H9 (cell line): ENCODE measurements around the gene TNFAIP8L3. TPM values are rescaled to one million over a fixed set of nuclear protein-coding genes. Genes with fewer than 3 reads are reported as not detected.

ENCODE experiments used
- DNase-seq: peaks from one replicate; pipeline ENCODE4 v3.0.0-alpha.2; 2017
- H2AFZ ChIP-seq: one replicate; pipeline ENCODE4 v1.6.1; 2013; ENCODE audit warnings: mild to moderate bottlenecking, low read length, control low read depth, moderate library complexity
- H2AK5ac ChIP-seq: 2 replicates; pipeline ENCODE4 v1.6.1; 2013; ENCODE audit warnings: low read length, control low read depth, mixed read lengths; ENCODE audit not compliant: insufficient read length
- H2BK120ac ChIP-seq: one replicate; pipeline ENCODE4 v1.6.1; 2013; ENCODE audit warnings: low read depth, mild to moderate bottlenecking, low read length, control low read depth, inconsistent platforms; ENCODE audit not compliant: poor library complexity, severe bottlenecking
- H2BK12ac ChIP-seq: 2 replicates; pipeline ENCODE4 v1.6.1; 2013; ENCODE audit warnings: low read length, control low read depth, mixed read lengths, low read depth; ENCODE audit not compliant: insufficient read length
- H2BK15ac ChIP-seq: 2 replicates; pipeline ENCODE4 v1.6.1; 2013; ENCODE audit warnings: low read depth, low read length, control low read depth
- H2BK20ac ChIP-seq: one replicate; pipeline ENCODE4 v1.6.1; 2013; ENCODE audit warnings: low read depth, mild to moderate bottlenecking, low read length, control low read depth, inconsistent platforms; ENCODE audit not compliant: poor library complexity, severe bottlenecking
- H2BK5ac ChIP-seq: 2 replicates; pipeline ENCODE4 v1.6.1; 2013; ENCODE audit warnings: low read length, control low read depth, mixed read lengths; ENCODE audit not compliant: insufficient read length
- H3K14ac ChIP-seq: 2 replicates; pipeline ENCODE4 v1.6.1; 2013; ENCODE audit warnings: low read length, control low read depth; ENCODE audit not compliant: insufficient read depth
- H3K18ac ChIP-seq: 2 replicates; pipeline ENCODE4 v1.6.1; 2013; ENCODE audit warnings: low read depth, mild to moderate bottlenecking, mixed read lengths, low read length, control low read depth; ENCODE audit not compliant: insufficient read length
- H3K23ac ChIP-seq: 2 replicates; pipeline ENCODE4 v1.6.1; 2013; ENCODE audit warnings: low read length, control low read depth, mixed read lengths, low read depth; ENCODE audit not compliant: insufficient read length
- H3K23me2 ChIP-seq: 2 replicates; pipeline ENCODE4 v1.6.1; 2013; ENCODE audit warnings: low read depth, mild to moderate bottlenecking, mixed read lengths, low read length, control low read depth; ENCODE audit not compliant: insufficient read length, poor library complexity, severe bottlenecking
- H3K27ac ChIP-seq: 2 replicates; pipeline ENCODE4 v1.5.1; 2013; ENCODE audit warnings: low read length, control low read depth, mixed read lengths, low read depth; ENCODE audit not compliant: insufficient read length
- H3K27me3 ChIP-seq: 2 replicates; pipeline ENCODE4 v1.6.1; 2013; ENCODE audit warnings: low read length, control low read depth, inconsistent platforms; ENCODE audit not compliant: insufficient read depth
- H3K4ac ChIP-seq: 2 replicates; pipeline ENCODE4 v1.6.1; 2013; ENCODE audit warnings: low read depth, mild to moderate bottlenecking, control low read depth, inconsistent platforms, low read length, moderate library complexity
- H3K4me1 ChIP-seq: 2 replicates; pipeline ENCODE4 v1.6.1; 2013; ENCODE audit warnings: low read length, control low read depth, inconsistent platforms; ENCODE audit not compliant: insufficient read depth
- H3K4me2 ChIP-seq: 2 replicates; pipeline ENCODE4 v1.6.1; 2013; ENCODE audit warnings: low read length, control low read depth, mixed read lengths; ENCODE audit not compliant: insufficient read length, insufficient read depth
- H3K56ac ChIP-seq: 2 replicates; pipeline ENCODE4 v1.6.1; 2013; ENCODE audit warnings: low read depth, mild to moderate bottlenecking, mixed read lengths, low read length, control low read depth; ENCODE audit not compliant: insufficient read length
- H3K79me1 ChIP-seq: 2 replicates; pipeline ENCODE4 v1.6.1; 2013; ENCODE audit warnings: low read depth, mild to moderate bottlenecking, moderate library complexity, low read length, control low read depth, inconsistent platforms; ENCODE audit not compliant: insufficient read depth, poor library complexity, severe bottlenecking
- H3K79me2 ChIP-seq: 2 replicates; pipeline ENCODE4 v1.6.1; 2013; ENCODE audit warnings: low read length, control low read depth, inconsistent platforms; ENCODE audit not compliant: insufficient read depth
- H3K9ac ChIP-seq: 2 replicates; pipeline ENCODE4 v1.6.1; 2013; ENCODE audit warnings: low read length, control low read depth, mixed read lengths; ENCODE audit not compliant: insufficient read length; ENCODE audit errors: extremely low read depth
- H3K9me3 ChIP-seq: one replicate; pipeline ENCODE4 v1.6.1; 2013; ENCODE audit warnings: low read depth, low read length, inconsistent platforms; ENCODE audit not compliant: control insufficient read depth
- H3T11ph ChIP-seq: one replicate; pipeline ENCODE4 v1.6.1; 2013; ENCODE audit warnings: mild to moderate bottlenecking, low read length, control low read depth, inconsistent platforms
- H4K20me1 ChIP-seq: one replicate; pipeline ENCODE4 v1.6.1; 2013; ENCODE audit not compliant: control insufficient read depth, insufficient read length, insufficient read depth
- H4K5ac ChIP-seq: 2 replicates; pipeline ENCODE4 v1.6.1; 2013; ENCODE audit warnings: low read depth, mild to moderate bottlenecking, mixed read lengths, low read length, control low read depth; ENCODE audit not compliant: insufficient read length
- H4K8ac ChIP-seq: replicated peaks from 2 replicates; pipeline ENCODE4 v1.6.1; 2013; ENCODE audit warnings: low read length, control low read depth, mixed read lengths, low read depth; ENCODE audit not compliant: insufficient read length
- H4K91ac ChIP-seq: 2 replicates; pipeline ENCODE4 v1.6.1; 2013; ENCODE audit warnings: low read depth, mild to moderate bottlenecking, moderate library complexity, mixed read lengths, low read length, control low read depth; ENCODE audit not compliant: insufficient read length
- H3K27ac Mint-ChIP-seq, 3 experiments: 2 replicates in 2 of 3; 3 replicates in 1 of 3; pipeline ENCODE4 v1.8.0; 2020 to 2021; ENCODE audit warnings: mixed read lengths in 3 of 3, mild to moderate bottlenecking in 1 of 3, moderate library complexity in 1 of 3
- H3K27me3 Mint-ChIP-seq: 2 replicates; pipeline ENCODE4 v1.8.0; 2021; ENCODE audit warnings: low read depth, mild to moderate bottlenecking, moderate library complexity, mixed read lengths
- H3K36me3 Mint-ChIP-seq, 3 experiments: 2 replicates in 2 of 3; 3 replicates in 1 of 3; pipeline ENCODE4 v1.8.0; 2020 to 2021; ENCODE audit warnings: low read depth in 3 of 3, mixed read lengths in 3 of 3; ENCODE audit not compliant: insufficient read depth in 1 of 3
- H3K4me1 Mint-ChIP-seq, 2 experiments: 2 replicates each; pipeline ENCODE4 v1.8.0; 2020; ENCODE audit warnings: mixed read lengths in 2 of 2
- H3K4me3 Mint-ChIP-seq, 2 experiments: 2 replicates in 1 of 2; 3 replicates in 1 of 2; pipeline ENCODE4 v1.8.0; 2020 to 2021; ENCODE audit warnings: mild to moderate bottlenecking in 2 of 2, mixed read lengths in 2 of 2, moderate library complexity in 1 of 2
- H3K9me3 Mint-ChIP-seq, 2 experiments: 2 replicates in 1 of 2; 3 replicates in 1 of 2; pipeline ENCODE4 v1.8.0; 2020; ENCODE audit warnings: mild to moderate bottlenecking in 2 of 2, mixed read lengths in 2 of 2, moderate library complexity in 1 of 2
- WGBS: extraction: QIAGEN DNeasy Blood & Tissue Kit; methylation state at CpG from one replicate; pipeline ENCODE4 v1.1.7; 2013; ENCODE audit warnings: missing lambda C conversion rate, low lambda C conversion rate, mixed read lengths; ENCODE audit not compliant: insufficient read length; ENCODE audit errors: extremely low coverage; 5-methylcytosine and 5-hydroxymethylcytosine counted together
- total RNA-seq: library from RNA; stranded (reverse); gene quantifications from 2 replicates; pipeline ENCODE4 v1.2.1, GENCODE V29; 2021
- TF ChIP-seq, protein P1 (sequence below): fragments of 200-600 bp; sonication (generic); conservative IDR thresholded peaks from 3 replicates; pipeline ENCODE4 v1.8.0; 2021; ENCODE audit warnings: antibody characterized with exemption, mild to moderate bottlenecking

TNFAIP8L3 gene
- total RNA-seq, 1 experiment from 2014 or later = 0.22 TPM

DNA sequence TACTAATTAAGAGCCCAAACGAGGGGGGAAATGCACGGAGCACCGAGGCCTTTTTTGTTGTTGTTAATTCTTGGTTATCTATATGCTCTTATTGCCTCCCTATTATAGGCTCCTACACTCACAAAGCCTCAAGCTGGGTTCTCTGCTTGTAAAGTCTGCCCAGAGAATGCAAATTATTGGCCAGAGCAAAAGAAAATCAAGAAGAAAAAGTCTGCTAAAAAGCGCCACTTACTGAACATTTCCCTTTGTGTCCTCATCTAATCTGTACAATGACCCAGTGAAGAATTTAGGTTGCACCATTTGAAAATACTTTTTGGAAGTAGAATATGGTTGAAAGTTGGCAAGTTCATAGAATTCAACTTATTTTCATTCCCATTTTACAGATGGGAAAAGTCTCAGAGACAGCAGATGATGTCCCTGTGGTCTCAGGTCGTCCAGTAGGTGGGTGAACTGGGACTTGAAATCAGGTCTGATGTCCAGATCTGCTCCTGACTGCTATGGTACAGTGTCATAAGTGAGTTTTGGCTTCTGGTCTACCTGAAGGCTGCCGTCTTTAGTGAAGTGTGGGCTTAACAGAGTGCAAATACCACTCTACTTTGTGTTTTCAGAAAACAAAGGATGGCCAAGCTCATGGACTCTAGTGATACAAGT lies 1.1 kb upstream of the TNFAIP8L3 start:
- peaks cover 4 to 7% of the 10 kb centered on the region in 2 experiments; a peak in 1 of 4 replicates for H3K4me1 Mint-ChIP-seq
- TF ChIP-seq, protein P1, sequence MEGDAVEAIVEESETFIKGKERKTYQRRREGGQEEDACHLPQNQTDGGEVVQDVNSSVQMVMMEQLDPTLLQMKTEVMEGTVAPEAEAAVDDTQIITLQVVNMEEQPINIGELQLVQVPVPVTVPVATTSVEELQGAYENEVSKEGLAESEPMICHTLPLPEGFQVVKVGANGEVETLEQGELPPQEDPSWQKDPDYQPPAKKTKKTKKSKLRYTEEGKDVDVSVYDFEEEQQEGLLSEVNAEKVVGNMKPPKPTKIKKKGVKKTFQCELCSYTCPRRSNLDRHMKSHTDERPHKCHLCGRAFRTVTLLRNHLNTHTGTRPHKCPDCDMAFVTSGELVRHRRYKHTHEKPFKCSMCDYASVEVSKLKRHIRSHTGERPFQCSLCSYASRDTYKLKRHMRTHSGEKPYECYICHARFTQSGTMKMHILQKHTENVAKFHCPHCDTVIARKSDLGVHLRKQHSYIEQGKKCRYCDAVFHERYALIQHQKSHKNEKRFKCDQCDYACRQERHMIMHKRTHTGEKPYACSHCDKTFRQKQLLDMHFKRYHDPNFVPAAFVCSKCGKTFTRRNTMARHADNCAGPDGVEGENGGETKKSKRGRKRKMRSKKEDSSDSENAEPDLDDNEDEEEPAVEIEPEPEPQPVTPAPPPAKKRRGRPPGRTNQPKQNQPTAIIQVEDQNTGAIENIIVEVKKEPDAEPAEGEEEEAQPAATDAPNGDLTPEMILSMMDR = no peak
- Histone ChIP-seq H2BK15ac (no peak overlapping the region), H3K23ac (no peak overlapping the region), H3K14ac (no peak overlapping the region), H3K18ac (no peak overlapping the region), H4K5ac (no peak overlapping the region), H3K79me2 (no peaks in the 10 kb centered on the region), H3K27me3 (peaks cover 30% of the 10 kb centered on the region; the same call in 1 of the 2 replicates), H3K4ac (no peak overlapping the region), H4K8ac (no peak overlapping the region), H2BK20ac (no peak overlapping the region), H2BK120ac (no peak overlapping the region), H3T11ph (no peak overlapping the region), H3K4me2 (peak overlapping the region; percentile 88), H3K4me1 (no peaks in the 10 kb centered on the region), H2AFZ (no peak overlapping the region), H2BK5ac (no peak overlapping the region), H3K23me2 (peaks cover 19% of the 10 kb centered on the region), H3K9me3 (no peaks in the 10 kb centered on the region), H3K9ac (no peak overlapping the region), H3K79me1 (no peaks in the 10 kb centered on the region), H2BK12ac (no peak overlapping the region), H3K27ac (no peak overlapping the region), H4K91ac (no peak overlapping the region), H4K20me1 (no peaks in the 10 kb centered on the region), H2AK5ac (no peak overlapping the region), H3K56ac (no peak overlapping the region)
- no peaks in the 10 kb centered on the region for H3K36me3 Mint-ChIP-seq
- peaks cover 83% of the 10 kb centered on the region for H3K27me3 Mint-ChIP-seq
- no peaks in the 10 kb centered on the region for H3K9me3 Mint-ChIP-seq
- 0 out of 5 replicates have a peak overlapping the region, but pooled peaks of 1 of the 2 experiments have one; percentile 4 for H3K4me3 Mint-ChIP-seq
- WGBS = no CpG with 5 or more reads among the region's 6 CpGs
- no peak overlapping the region for H3K27ac Mint-ChIP-seq
- no peak for DNase-seq
